ENCODE results near the gene TBC1D14.

DNA sequence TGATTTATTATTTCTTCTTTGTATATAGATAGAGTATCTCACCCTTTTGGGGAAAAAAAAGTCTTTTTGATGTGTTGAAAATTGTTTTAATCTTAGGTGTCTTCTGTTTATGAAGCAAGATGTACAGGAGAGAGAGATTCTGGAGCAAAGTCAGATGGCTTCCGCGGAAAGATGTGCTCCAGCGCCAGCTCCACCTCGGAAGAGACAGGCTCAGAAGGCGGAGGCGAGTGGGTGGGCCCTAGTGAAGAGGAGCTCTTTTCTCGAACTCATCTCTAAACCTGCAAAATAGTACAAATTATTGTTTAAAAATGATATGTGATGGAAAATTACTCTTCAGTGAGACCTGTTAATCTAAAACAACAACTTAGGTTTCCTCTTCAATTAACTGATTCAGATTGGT lies 28.9 kb upstream of the TBC1D14 start:
- no peak for TF ChIP-seq MAX (IDR thresholded peaks at IDR 0.05)
- TF ChIP-seq, protein P1, sequence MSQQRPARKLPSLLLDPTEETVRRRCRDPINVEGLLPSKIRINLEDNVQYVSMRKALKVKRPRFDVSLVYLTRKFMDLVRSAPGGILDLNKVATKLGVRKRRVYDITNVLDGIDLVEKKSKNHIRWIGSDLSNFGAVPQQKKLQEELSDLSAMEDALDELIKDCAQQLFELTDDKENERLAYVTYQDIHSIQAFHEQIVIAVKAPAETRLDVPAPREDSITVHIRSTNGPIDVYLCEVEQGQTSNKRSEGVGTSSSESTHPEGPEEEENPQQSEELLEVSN (IDR thresholded peaks at IDR 0.05) = no peak
- TF ChIP-seq RAD21 (IDR thresholded peaks at IDR 0.05 in 1 of 2, conservative IDR thresholded peaks at IDR 0.05 in 1 of 2; ENCODE audit: low read depth in 2 of 2, low read length in 2 of 2) = no peak
- TF ChIP-seq, protein P2, sequence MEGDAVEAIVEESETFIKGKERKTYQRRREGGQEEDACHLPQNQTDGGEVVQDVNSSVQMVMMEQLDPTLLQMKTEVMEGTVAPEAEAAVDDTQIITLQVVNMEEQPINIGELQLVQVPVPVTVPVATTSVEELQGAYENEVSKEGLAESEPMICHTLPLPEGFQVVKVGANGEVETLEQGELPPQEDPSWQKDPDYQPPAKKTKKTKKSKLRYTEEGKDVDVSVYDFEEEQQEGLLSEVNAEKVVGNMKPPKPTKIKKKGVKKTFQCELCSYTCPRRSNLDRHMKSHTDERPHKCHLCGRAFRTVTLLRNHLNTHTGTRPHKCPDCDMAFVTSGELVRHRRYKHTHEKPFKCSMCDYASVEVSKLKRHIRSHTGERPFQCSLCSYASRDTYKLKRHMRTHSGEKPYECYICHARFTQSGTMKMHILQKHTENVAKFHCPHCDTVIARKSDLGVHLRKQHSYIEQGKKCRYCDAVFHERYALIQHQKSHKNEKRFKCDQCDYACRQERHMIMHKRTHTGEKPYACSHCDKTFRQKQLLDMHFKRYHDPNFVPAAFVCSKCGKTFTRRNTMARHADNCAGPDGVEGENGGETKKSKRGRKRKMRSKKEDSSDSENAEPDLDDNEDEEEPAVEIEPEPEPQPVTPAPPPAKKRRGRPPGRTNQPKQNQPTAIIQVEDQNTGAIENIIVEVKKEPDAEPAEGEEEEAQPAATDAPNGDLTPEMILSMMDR (IDR thresholded peaks at IDR 0.05; ENCODE audit: control extremely low read depth in 1 of 3, insufficient read depth in 1 of 3, low read depth in 1 of 3, low read length in 3 of 3) = no peak
- no peak for TF ChIP-seq KDM1A (IDR thresholded peaks at IDR 0.05; ENCODE audit: borderline replicate concordance, low read length)
- TF ChIP-seq RBBP5 (IDR thresholded peaks at IDR 0.05; ENCODE audit: borderline replicate concordance, low read depth, low read length) = no peak
- TF ChIP-seq TAF1 (IDR thresholded peaks at IDR 0.05; ENCODE audit: low read depth, low read length) = no peak
- no peak for TF ChIP-seq HDAC2 (IDR thresholded peaks at IDR 0.05; ENCODE audit: borderline replicate concordance in 1 of 2, low read depth in 2 of 2, low read length in 2 of 2)
- no peak for TF ChIP-seq KDM5A (IDR thresholded peaks at IDR 0.05; ENCODE audit: low read length)
